H1 (cell line): ENCODE results near the gene SCYL3. TPM values are rescaled to one million over a fixed set of nuclear protein-coding genes. Genes with fewer than 3 reads are reported as not detected.

ENCODE experiments used
- CTCF ChIA-PET: fragments of 300-600 bp; sonication (Branson Sonifier 250); formaldehyde crosslinking; loops from one replicate; lab custom pipeline; 2021; ENCODE audit not compliant: partially characterized antibody; lab: Charles Lee
- POLR2A ChIA-PET: fragments of 300-600 bp; sonication (Branson Sonifier 250); formaldehyde crosslinking; loops from one replicate; lab custom pipeline; 2021; ENCODE audit warnings: inconsistent platforms; ENCODE audit not compliant: partially characterized antibody; lab: Charles Lee
- DNase-seq, 2 experiments: peaks; one replicate each; pipeline versions ENCODE4 v3.0.0 to v3.0.0-alpha.2; 2010 to 2022; ENCODE audit warnings: low spot score in 2 of 2, low read depth in 1 of 2, mixed read lengths in 1 of 2
- FAIRE-seq: peaks from 2 replicates; lab custom pipeline; 2011; peaks lifted over from hg19 to GRCh38; lab: Jason Lieb, UNC
- H2AFZ ChIP-seq: 2 replicates; pipeline ENCODE4 v1.8.1; 2012; ENCODE audit warnings: low read length, inconsistent platforms
- H2AK5ac ChIP-seq: 2 replicates; pipeline ENCODE4 v1.6.1; 2013; ENCODE audit warnings: low read depth, low read length
- H2BK120ac ChIP-seq: replicated peaks from 2 replicates; pipeline ENCODE3; 2013; ENCODE audit warnings: low read depth, low read length, inconsistent platforms
- H2BK12ac ChIP-seq: 2 replicates; pipeline ENCODE4 v1.6.1; 2013; ENCODE audit warnings: low read depth, low read length
- H2BK15ac ChIP-seq: 2 replicates; pipeline ENCODE4 v1.6.1; 2013; ENCODE audit warnings: low read length
- H2BK20ac ChIP-seq: 2 replicates; pipeline ENCODE4 v1.6.1; 2013; ENCODE audit warnings: low read length
- H2BK5ac ChIP-seq: 2 replicates; pipeline ENCODE4 v1.6.1; 2013; ENCODE audit warnings: low read depth, low read length
- H3K14ac ChIP-seq: 2 replicates; pipeline ENCODE4 v1.6.1; 2013; ENCODE audit warnings: inconsistent platforms; ENCODE audit not compliant: insufficient read length
- H3K18ac ChIP-seq: 2 replicates; pipeline ENCODE4 v1.6.1; 2013; ENCODE audit warnings: low read length; ENCODE audit errors: extremely low read depth
- H3K23ac ChIP-seq: 2 replicates; pipeline ENCODE4 v1.6.1; 2013; ENCODE audit warnings: inconsistent platforms; ENCODE audit not compliant: insufficient read length
- H3K23me2 ChIP-seq: 2 replicates; pipeline ENCODE4 v1.6.1; 2013; ENCODE audit warnings: low read depth, low read length
- H3K27ac ChIP-seq: 2 replicates; pipeline ENCODE4 v1.6.1; 2011; ENCODE audit warnings: low read depth, low read length, inconsistent platforms
- H3K27me3 ChIP-seq, 4 experiments: replicated peaks in 1 of 4; 1 replicate in 1 of 4; 2 replicates in 3 of 4; pipeline versions ENCODE4 v1.6.1 to v1.8.1; 2011 to 2013; ENCODE audit warnings: low read length in 3 of 4, mild to moderate bottlenecking in 3 of 4, inconsistent platforms in 2 of 4, mixed read lengths in 2 of 4, moderate library complexity in 1 of 4; ENCODE audit not compliant: control insufficient read depth in 3 of 4, insufficient read depth in 3 of 4; ENCODE audit errors: extremely low read depth in 1 of 4
- H3K36me3 ChIP-seq, 4 experiments: 2 replicates each; pipeline versions ENCODE4 v1.6.1 to v1.8.1; 2011 to 2013; ENCODE audit warnings: mild to moderate bottlenecking in 4 of 4, low read length in 3 of 4, moderate library complexity in 2 of 4, control low read depth in 1 of 4, inconsistent platforms in 1 of 4; ENCODE audit not compliant: insufficient read depth in 4 of 4, control insufficient read depth in 2 of 4
- H3K4ac ChIP-seq: replicated peaks from 2 replicates; pipeline ENCODE3; 2013; ENCODE audit warnings: low read length, low read depth, mixed read lengths, inconsistent platforms; ENCODE audit not compliant: insufficient read length
- H3K4me1 ChIP-seq, 4 experiments: replicated peaks in 1 of 4; 1 replicate in 1 of 4; 2 replicates in 3 of 4; pipeline versions ENCODE4 v1.6.1 to v1.8.1; 2011 to 2013; ENCODE audit warnings: low read length in 3 of 4, inconsistent platforms in 2 of 4, mixed read lengths in 1 of 4; ENCODE audit not compliant: insufficient read depth in 4 of 4, control insufficient read depth in 3 of 4
- H3K4me2 ChIP-seq, 2 experiments: 2 replicates each; pipeline versions ENCODE4 v1.6.1 to v1.8.1; 2011 to 2013; ENCODE audit warnings: low read depth in 2 of 2, low read length in 2 of 2, control low read depth in 1 of 2, inconsistent platforms in 1 of 2, mild to moderate bottlenecking in 1 of 2; ENCODE audit not compliant: insufficient read depth in 1 of 2
- H3K4me3 ChIP-seq, 4 experiments: fragments of 200-600, 300-600 bp in 1 of 4; sonication (generic), shearing (Covaris generic), sonication (Bioruptor Twin) in 1 of 4; 2 replicates each; pipeline versions ENCODE4 v1.5.1 to v1.8.1; 2011 to 2016; ENCODE audit warnings: low read length in 4 of 4, low read depth in 3 of 4, control low read depth in 2 of 4, inconsistent platforms in 2 of 4, mild to moderate bottlenecking in 2 of 4, mixed read lengths in 1 of 4, moderate library complexity in 1 of 4; ENCODE audit not compliant: insufficient read depth in 2 of 4; ENCODE audit errors: extremely low read depth in 1 of 4
- H3K56ac ChIP-seq: replicated peaks from 2 replicates; pipeline ENCODE3; 2013; ENCODE audit warnings: low read depth, mild to moderate bottlenecking, mixed read lengths, low read length, inconsistent platforms; ENCODE audit not compliant: insufficient read length
- H3K79me1 ChIP-seq: 2 replicates; pipeline ENCODE4 v1.6.1; 2013; ENCODE audit warnings: low read depth, low read length, control low read depth
- H3K79me2 ChIP-seq, 2 experiments: 2 replicates each; pipeline versions ENCODE4 v1.6.1 to v1.8.1; 2012 to 2013; ENCODE audit warnings: low read length in 2 of 2, mild to moderate bottlenecking in 2 of 2, inconsistent platforms in 1 of 2; ENCODE audit not compliant: insufficient read depth in 2 of 2, control insufficient read depth in 1 of 2
- H3K9ac ChIP-seq, 4 experiments: replicated peaks in 1 of 4; 1 replicate in 1 of 4; 2 replicates in 3 of 4; pipeline versions ENCODE4 v1.6.1 to v1.8.1; 2011 to 2013; ENCODE audit warnings: low read depth in 3 of 4, low read length in 3 of 4, control low read depth in 2 of 4, mild to moderate bottlenecking in 2 of 4, moderate library complexity in 2 of 4, inconsistent platforms in 1 of 4; ENCODE audit errors: extremely low read depth in 1 of 4
- H3K9me3 ChIP-seq, 2 experiments: 2 replicates each; pipeline versions ENCODE4 v1.6.1 to v1.8.1; 2012 to 2013; ENCODE audit warnings: mild to moderate bottlenecking in 2 of 2, moderate library complexity in 2 of 2, control low read depth in 1 of 2, inconsistent platforms in 1 of 2, low read depth in 1 of 2, low read length in 1 of 2, mixed read lengths in 1 of 2; ENCODE audit not compliant: insufficient read depth in 2 of 2
- H4K20me1 ChIP-seq, 2 experiments: replicated peaks in 1 of 2; 2 replicates each; pipeline versions ENCODE3 to v1.8.1; 2011 to 2013; ENCODE audit warnings: inconsistent platforms in 2 of 2, low read length in 2 of 2, mild to moderate bottlenecking in 1 of 2; ENCODE audit not compliant: insufficient read depth in 2 of 2, control insufficient read depth in 1 of 2
- H4K5ac ChIP-seq: 2 replicates; pipeline ENCODE4 v1.6.1; 2013; ENCODE audit warnings: low read length, low read depth, mixed read lengths, inconsistent platforms; ENCODE audit not compliant: insufficient read length
- H4K8ac ChIP-seq: 2 replicates; pipeline ENCODE4 v1.8.0; 2013; ENCODE audit warnings: mild to moderate bottlenecking, moderate library complexity, low read length, inconsistent platforms; ENCODE audit not compliant: insufficient read depth; ENCODE audit errors: extremely low read depth
- H4K91ac ChIP-seq: replicated peaks from 2 replicates; pipeline ENCODE3; 2013; ENCODE audit warnings: low read length, mixed read lengths, inconsistent platforms; ENCODE audit not compliant: insufficient read length
- CREB1 ChIP-seq: IDR thresholded peaks from 2 replicates; pipeline ENCODE4 v1.6.1; 2012; ENCODE audit warnings: inconsistent platforms
- GABPA ChIP-seq: IDR thresholded peaks from 2 replicates; pipeline ENCODE4 v1.6.1; 2011; ENCODE audit warnings: mild to moderate bottlenecking, low read length, moderate library complexity, borderline replicate concordance; ENCODE audit not compliant: insufficient read depth
- JUN ChIP-seq: IDR thresholded peaks from 2 replicates; pipeline ENCODE4 v1.6.1; 2011; ENCODE audit warnings: low read depth, mild to moderate bottlenecking, improper control_type of control experiment, low read length
- KDM1A ChIP-seq: fragments of 200-600, 300-600 bp; sonication (generic); IDR thresholded peaks from 2 replicates; pipeline ENCODE4 v1.7.1; 2016; ENCODE audit warnings: mild to moderate bottlenecking, low read length, borderline replicate concordance
- KDM5A ChIP-seq: fragments of 200-600 bp; IDR thresholded peaks from 2 replicates; pipeline ENCODE4 v1.7.1; 2012; ENCODE audit warnings: mild to moderate bottlenecking, low read length, inconsistent platforms, mixed read lengths
- POU5F1 ChIP-seq: IDR thresholded peaks from 2 replicates; pipeline ENCODE4 v1.6.1; 2011; ENCODE audit warnings: low read depth, mild to moderate bottlenecking, low read length, moderate library complexity
- RAD21 ChIP-seq, 2 experiments: IDR thresholded peaks in 1 of 2; conservative IDR thresholded peaks in 1 of 2; 2 replicates each; pipeline ENCODE4 v1.6.1; 2011; ENCODE audit warnings: low read depth in 2 of 2, low read length in 2 of 2, improper control_type of control experiment in 1 of 2, inconsistent platforms in 1 of 2, mild to moderate bottlenecking in 1 of 2, moderate library complexity in 1 of 2
- RNF2 ChIP-seq: fragments of 200-900, 300-1000 bp; sonication (generic); IDR thresholded peaks from 2 replicates; pipeline ENCODE4 v1.7.1; 2016; ENCODE audit warnings: borderline replicate concordance, low read depth, mild to moderate bottlenecking, antibody characterized with exemption, low read length; ENCODE audit not compliant: poor library complexity, severe bottlenecking; ENCODE audit errors: missing control alignments
- SIN3A ChIP-seq, 2 experiments: IDR thresholded peaks in 1 of 2; conservative IDR thresholded peaks in 1 of 2; 2 replicates each; pipeline ENCODE4 v1.6.1; 2011 to 2012; ENCODE audit warnings: low read length in 2 of 2, improper control_type of control experiment in 1 of 2, low read depth in 1 of 2, mild to moderate bottlenecking in 1 of 2
- SP1 ChIP-seq: IDR thresholded peaks from 2 replicates; pipeline ENCODE4 v1.6.1; 2011; ENCODE audit warnings: low read depth, low read length
- SP4 ChIP-seq: IDR thresholded peaks from 2 replicates; pipeline ENCODE4 v1.6.1; 2012; ENCODE audit warnings: low read length, inconsistent platforms
- SUZ12 ChIP-seq: fragments of 200-600 bp; sonication (generic); IDR thresholded peaks from 2 replicates; pipeline ENCODE4 v1.6.1; 2012; ENCODE audit warnings: mild to moderate bottlenecking, inconsistent platforms, low read length, moderate library complexity, mixed read lengths
- WGBS, 2 experiments: shearing (Covaris generic) in 1 of 2; methylation state at CpG; one replicate each; pipeline versions ENCODE4 v1.1.6 to v1.1.7; 2013 to 2015; ENCODE audit warnings: low lambda C conversion rate in 2 of 2, mixed read lengths in 2 of 2, inconsistent platforms in 1 of 2, low coverage in 1 of 2, missing lambda C conversion rate in 1 of 2; ENCODE audit not compliant: insufficient replicate concordance in 2 of 2, insufficient coverage in 1 of 2, insufficient read length in 1 of 2; ENCODE audit errors: extremely low coverage in 1 of 2, missing lambda C conversion rate in 1 of 2; 5-methylcytosine and 5-hydroxymethylcytosine counted together
- polyA plus RNA-seq, 7 experiments: library from polyadenylated mRNA; depleted of rRNA in 3 of 7; stranded (reverse) in 5 of 7; unstranded in 2 of 7; fragments of >200 nt in 5 of 7; fragments of 200-250 nt in 2 of 7; gene quantifications; 1 replicate in 5 of 7; 2 replicates in 1 of 7; 4 replicates in 1 of 7; pipeline versions ENCODE4 v1.2.1 to v1.2.3, GENCODE V29; 2011 to 2013; ENCODE audit warnings: missing spikeins in 2 of 7, mixed read lengths in 2 of 7
- total RNA-seq: library from RNA; stranded (reverse); fragmentation: NEBNext Ultra II Directional; extraction: Animal tissue kit (Norgen Biotek cat#: 25700); gene quantifications from 2 replicates; pipeline ENCODE4 v1.2.1, GENCODE V29; 2021
- TF ChIP-seq, protein P1 (sequence below): IDR thresholded peaks from 2 replicates; pipeline ENCODE4 v1.6.1; 2012; ENCODE audit warnings: inconsistent platforms

SCYL3 gene
- total and polyA plus RNA-seq, 2 of the 8 experiments (the other 6 are each of a cell fraction or from before 2014, with no cell fraction given), result 2.7 to 5.3 TPM

DNA sequence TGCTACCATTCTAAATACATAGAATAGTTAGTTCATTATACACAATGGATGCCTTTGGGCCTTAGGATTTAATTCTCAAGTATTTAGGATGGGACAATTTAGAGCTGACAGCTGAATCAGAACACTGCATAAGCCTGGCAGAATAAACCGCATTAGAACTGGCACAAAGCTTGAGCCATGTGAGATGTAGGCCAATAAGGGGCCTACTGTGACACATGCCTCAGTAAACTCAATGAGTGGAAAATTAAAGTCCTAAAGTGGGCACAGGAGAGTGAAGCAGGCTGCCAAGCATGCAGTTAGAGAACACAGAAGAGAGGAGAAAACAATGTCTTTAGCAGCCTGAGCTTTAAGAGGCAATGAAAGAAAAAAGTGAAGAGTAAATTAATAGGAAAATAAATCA is 24.3 kb downstream of the SCYL3 start:
- DNase-seq (no peak), FAIRE-seq (no peak)
- no peak overlapping the region for H3K27ac ChIP-seq
- H4K20me1 ChIP-seq, result no peaks in the 10 kb centered on the region
- no peak overlapping the region for H3K9ac ChIP-seq
- H3K36me3 ChIP-seq, result peaks cover 2 to 53% (median 25%) of the 10 kb centered on the region in 4 experiments; a peak in 6 of 8 replicates
- no peak overlapping the region for H4K91ac ChIP-seq
- H2BK12ac ChIP-seq, result no peak overlapping the region
- no peak overlapping the region for H3K4ac ChIP-seq
- TF ChIP-seq CREB1 (no peak), SIN3A (conservative IDR thresholded peaks at IDR 0.05 in 1 of 2, IDR thresholded peaks at IDR 0.05 in 1 of 2; ENCODE audit: low read depth in 1 of 2, low read length in 2 of 2) (no peak), POU5F1 (no peak), GABPA (no peak), SUZ12 (no peak), KDM5A (no peak), SP1 (no peak), RAD21 (IDR thresholded peaks at IDR 0.05 in 1 of 2, conservative IDR thresholded peaks at IDR 0.05 in 1 of 2; ENCODE audit: low read depth in 2 of 2, low read length in 2 of 2) (no peak), KDM1A (no peak), SP4 (no peak), RNF2 (no peak), JUN (no peak)
- TF ChIP-seq, protein P1, sequence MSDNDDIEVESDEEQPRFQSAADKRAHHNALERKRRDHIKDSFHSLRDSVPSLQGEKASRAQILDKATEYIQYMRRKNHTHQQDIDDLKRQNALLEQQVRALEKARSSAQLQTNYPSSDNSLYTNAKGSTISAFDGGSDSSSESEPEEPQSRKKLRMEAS, result no peak
- no peak overlapping the region for H2AFZ ChIP-seq
- H3K4me3 ChIP-seq, result no peak overlapping the region
- ChIA-PET CTCF (no interaction called here), POLR2A (interaction anchor here (1.2 kb wide), 1 partner anchor 23 kb away, joined by 3 read pairs; no protein-coding TSS in a partner anchor)
- no peak overlapping the region for H2BK20ac ChIP-seq
- no peak overlapping the region for H3K14ac ChIP-seq
- H3K23me2 ChIP-seq, result no peaks in the 10 kb centered on the region
- WGBS, 2 experiments, result 38% methylated on average over 1 of the region's 1 CpG; no CpG with 5 or more reads in 1 of the 2 experiments
- no peak overlapping the region for H3K18ac ChIP-seq
- no peak overlapping the region for H4K5ac ChIP-seq
- H3K9me3 ChIP-seq, result peaks cover 4 to 12% of the 10 kb centered on the region in 2 experiments; a peak in 3 of 4 replicates
- H3K79me1 ChIP-seq, result no peaks in the 10 kb centered on the region; the same call in 1 of the 2 replicates
- no peaks in the 10 kb centered on the region for H3K4me1 ChIP-seq
- no peak overlapping the region for H3K23ac ChIP-seq
- H2BK15ac ChIP-seq, result no peak overlapping the region
- no peak overlapping the region for H3K4me2 ChIP-seq
- no peaks in the 10 kb centered on the region for H3K79me2 ChIP-seq
- no peak overlapping the region for H2BK120ac ChIP-seq
- no peak overlapping the region for H4K8ac ChIP-seq
- H3K27me3 ChIP-seq, result peaks cover 0 to 1% (median 0%) of the 10 kb centered on the region in 4 experiments; a peak in 1 of 7 replicates
- no peak overlapping the region for H2BK5ac ChIP-seq
- H2AK5ac ChIP-seq, result no peak overlapping the region
- H3K56ac ChIP-seq, result no peak overlapping the region
